T-helper 2 cell treated with Interferon-gamma antibody and Interleukin-4, amounts not matched to agents 5 μg/mL and 100 μg/mL, for 36 hours (primary cell): ENCODE measurements around the gene MYO1D.
"Not testable (repeated sequence)": the region's sequence is repeated elsewhere in the genome, so short reads cannot be mapped to it uniquely, and the experiment has no call there.

Source experiments
- DNase-seq: peaks from one replicate; pipeline ENCODE4 v3.0.0; 2021; ENCODE audit warnings: low spot score
- H3K27ac Mint-ChIP-seq: one replicate; pipeline ENCODE4 v1.8.0; 2021; ENCODE audit warnings: mild to moderate bottlenecking, mixed read lengths
- H3K27me3 Mint-ChIP-seq: one replicate; pipeline ENCODE4 v1.8.0; 2021; ENCODE audit warnings: low read depth, mixed read lengths
- H3K36me3 Mint-ChIP-seq: one replicate; pipeline ENCODE4 v1.8.0; 2021; ENCODE audit warnings: low read depth, mixed read lengths
- H3K4me1 Mint-ChIP-seq: one replicate; pipeline ENCODE4 v1.8.0; 2021; ENCODE audit warnings: low read depth, mixed read lengths
- H3K4me3 Mint-ChIP-seq: one replicate; pipeline ENCODE4 v1.8.0; 2022; ENCODE audit warnings: mild to moderate bottlenecking, moderate library complexity, mixed read lengths
- H3K9me3 Mint-ChIP-seq: one replicate; pipeline ENCODE4 v1.8.0; 2021; ENCODE audit warnings: mixed read lengths

Gene MYO1D

GRCh38 chr17:32755045-32755805 lies 121.7 kb downstream of the MYO1D start:
- no peaks in the 10 kb centered on the region for H3K9me3 Mint-ChIP-seq
- H3K36me3 Mint-ChIP-seq, result no peaks in the 10 kb centered on the region

GRCh38 chr17:32752934-32753333 lies 124.0 kb downstream of the MYO1D start:
- Mint-ChIP-seq H3K36me3 (no peaks in the 10 kb centered on the region), H3K9me3 (no peaks in the 10 kb centered on the region), H3K4me1 (peaks cover 3% of the 10 kb centered on the region), H3K4me3 (no peak overlapping the region), H3K27ac (no peak overlapping the region), H3K27me3 (no peaks in the 10 kb centered on the region)
- no peak for DNase-seq

More at GRCh38 chr17:32755045-32755805, 121.7 kb downstream of the MYO1D start:
- Mint-ChIP-seq H3K27ac (no peak overlapping the region), H3K27me3 (no peaks in the 10 kb centered on the region), H3K4me3 (no peak overlapping the region), H3K4me1 (peaks cover 13% of the 10 kb centered on the region)
- no peak for DNase-seq

- Mint-ChIP-seq H3K27ac (no peak overlapping the region), H3K36me3 (no peaks in the 10 kb centered on the region), H3K4me1 (peaks cover 1% of the 10 kb centered on the region), H3K4me3 (no peak overlapping the region), H3K27me3 (no peaks in the 10 kb centered on the region), H3K9me3 (no peaks in the 10 kb centered on the region)
- no peak for DNase-seq
Measured at GRCh38 chr17:32747856-32748255, 129.1 kb downstream of the MYO1D start.

DNA sequence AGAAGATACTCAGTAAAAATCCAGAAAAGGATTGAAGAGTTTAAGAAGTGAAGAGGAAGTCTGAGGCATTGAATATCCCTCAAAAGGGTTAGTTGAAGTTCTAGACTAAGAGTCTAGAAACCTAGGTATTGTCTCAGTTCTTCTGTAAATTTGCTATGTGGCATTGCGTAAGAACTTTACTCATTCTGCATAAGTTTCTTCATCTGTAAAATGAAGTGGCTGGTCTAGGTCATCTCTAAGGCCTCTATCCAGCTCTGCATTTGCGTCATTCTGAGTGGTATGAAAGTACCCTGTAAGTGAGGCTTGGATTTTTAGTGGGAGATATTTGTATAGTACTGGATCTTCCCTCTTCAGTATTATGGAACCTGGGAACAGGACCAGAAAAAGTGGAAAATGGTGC lies 130.2 kb downstream of the MYO1D start:
- no peak overlapping the region for H3K4me3 Mint-ChIP-seq
- no peaks in the 10 kb centered on the region for H3K9me3 Mint-ChIP-seq
- no peak for DNase-seq
- H3K36me3 Mint-ChIP-seq, result no peaks in the 10 kb centered on the region
- H3K27ac Mint-ChIP-seq, result no peak overlapping the region
- peaks cover 1% of the 10 kb centered on the region for H3K4me1 Mint-ChIP-seq
- H3K27me3 Mint-ChIP-seq, result no peaks in the 10 kb centered on the region

DNA sequence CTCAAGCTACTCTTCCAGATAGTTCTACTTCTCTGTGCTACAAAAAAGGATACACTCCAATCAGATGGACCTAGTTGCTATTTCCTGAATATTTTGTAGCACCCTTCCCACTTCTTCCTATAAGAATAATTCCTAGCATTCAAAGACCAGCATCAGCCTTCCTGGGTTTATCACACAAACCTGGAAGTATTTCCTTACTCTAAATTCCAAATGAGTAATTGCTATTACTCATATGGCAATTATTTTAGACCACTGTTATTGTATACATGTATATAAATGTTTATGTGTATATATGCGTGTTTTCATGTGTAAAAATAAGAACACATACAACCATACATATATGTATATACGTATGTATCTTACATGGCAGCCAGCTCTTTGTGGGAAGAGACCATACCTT lies 130.6 kb downstream of the MYO1D start:
- Mint-ChIP-seq H3K36me3 (no peaks in the 10 kb centered on the region), H3K27me3 (no peaks in the 10 kb centered on the region), H3K4me1 (peaks cover 1% of the 10 kb centered on the region), H3K27ac (no peak overlapping the region), H3K9me3 (no peaks in the 10 kb centered on the region), H3K4me3 (no peak overlapping the region)
- no peak for DNase-seq

- Mint-ChIP-seq H3K4me1 (peaks cover 1% of the 10 kb centered on the region), H3K36me3 (no peaks in the 10 kb centered on the region), H3K27ac (no peak overlapping the region), H3K9me3 (no peaks in the 10 kb centered on the region), H3K4me3 (no peak overlapping the region), H3K27me3 (no peaks in the 10 kb centered on the region)
- DNase-seq, result no peak
Measured at GRCh38 chr17:32742681-32743538, 134.0 kb downstream of the MYO1D start.

- no peaks in the 10 kb centered on the region for H3K9me3 Mint-ChIP-seq
- DNase-seq, result no peak
- H3K4me3 Mint-ChIP-seq, result no peak overlapping the region
- peaks cover 1% of the 10 kb centered on the region for H3K4me1 Mint-ChIP-seq
- no peaks in the 10 kb centered on the region for H3K36me3 Mint-ChIP-seq
- no peak overlapping the region for H3K27ac Mint-ChIP-seq
- no peaks in the 10 kb centered on the region for H3K27me3 Mint-ChIP-seq
Measured at GRCh38 chr17:32741381-32741780, 135.5 kb downstream of the MYO1D start.

DNA sequence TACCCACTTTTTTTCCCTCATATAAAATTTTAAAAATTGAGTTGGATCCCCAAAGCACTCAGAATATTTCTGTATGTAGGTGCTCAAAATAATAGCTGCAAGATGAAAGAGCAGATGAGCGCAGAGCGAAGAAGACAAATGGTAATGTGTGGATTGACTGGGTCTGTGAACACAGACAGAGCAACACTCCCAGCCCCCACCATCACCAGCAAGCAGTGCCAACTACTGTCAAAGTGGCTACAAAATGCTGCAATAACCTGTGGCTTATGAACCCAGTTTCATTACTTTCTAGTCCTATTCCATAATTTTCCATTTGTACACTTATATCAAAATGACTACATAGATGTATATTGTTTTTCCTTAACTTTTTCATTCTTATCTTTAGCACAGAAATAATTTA lies 137.2 kb downstream of the MYO1D start:
- Mint-ChIP-seq H3K27me3 (no peaks in the 10 kb centered on the region), H3K36me3 (no peaks in the 10 kb centered on the region), H3K4me1 (peaks cover 1% of the 10 kb centered on the region), H3K27ac (no peak overlapping the region), H3K4me3 (no peak overlapping the region), H3K9me3 (no peaks in the 10 kb centered on the region)
- DNase-seq, result no peak

DNA sequence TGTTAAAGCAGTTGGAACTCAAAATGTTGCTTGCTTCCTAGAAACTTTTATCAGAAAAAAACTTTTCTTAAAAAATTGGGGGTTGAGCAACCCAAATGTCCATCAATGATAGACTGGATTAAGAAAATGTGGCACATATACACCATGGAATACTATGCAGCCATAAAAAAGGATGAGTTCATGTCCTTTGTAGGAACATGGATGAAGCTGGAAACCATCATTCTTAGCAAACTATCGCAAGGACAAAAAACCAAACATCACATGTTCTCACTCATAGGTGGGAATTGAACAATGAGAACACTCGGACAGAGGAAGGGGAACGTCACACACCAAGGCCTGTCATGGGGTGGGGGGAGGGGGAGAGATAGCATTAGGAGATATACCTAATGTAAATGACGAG lies 137.8 kb downstream of the MYO1D start:
- not testable (repeated sequence) for H3K36me3 Mint-ChIP-seq, H3K4me3 Mint-ChIP-seq, H3K27me3 Mint-ChIP-seq, H3K27ac Mint-ChIP-seq, DNase-seq, H3K4me1 Mint-ChIP-seq, H3K9me3 Mint-ChIP-seq

DNA sequence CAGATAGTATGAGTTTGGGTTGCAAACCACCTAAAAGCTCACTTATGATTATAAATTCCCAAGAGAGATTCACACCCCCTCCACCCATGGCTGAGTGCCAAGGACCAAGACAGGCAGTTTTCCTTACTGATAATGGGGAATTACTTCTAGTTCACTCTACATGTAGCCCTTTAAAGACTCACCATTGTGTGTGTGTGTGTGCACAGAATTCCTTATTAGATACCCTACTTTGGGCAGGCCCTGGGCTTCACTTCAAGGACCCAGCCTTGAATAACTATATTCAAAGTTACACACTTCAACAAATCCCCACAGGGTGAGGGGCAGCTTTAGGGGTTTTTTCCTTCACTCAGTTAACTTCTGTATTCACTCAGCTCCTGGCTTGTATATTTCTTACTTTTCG lies 143.5 kb downstream of the MYO1D start:
- Mint-ChIP-seq H3K4me3 (no peak overlapping the region), H3K27ac (no peak overlapping the region), H3K27me3 (no peaks in the 10 kb centered on the region), H3K9me3 (no peaks in the 10 kb centered on the region), H3K4me1 (no peaks in the 10 kb centered on the region), H3K36me3 (peaks cover 2% of the 10 kb centered on the region)
- no peak for DNase-seq

DNA sequence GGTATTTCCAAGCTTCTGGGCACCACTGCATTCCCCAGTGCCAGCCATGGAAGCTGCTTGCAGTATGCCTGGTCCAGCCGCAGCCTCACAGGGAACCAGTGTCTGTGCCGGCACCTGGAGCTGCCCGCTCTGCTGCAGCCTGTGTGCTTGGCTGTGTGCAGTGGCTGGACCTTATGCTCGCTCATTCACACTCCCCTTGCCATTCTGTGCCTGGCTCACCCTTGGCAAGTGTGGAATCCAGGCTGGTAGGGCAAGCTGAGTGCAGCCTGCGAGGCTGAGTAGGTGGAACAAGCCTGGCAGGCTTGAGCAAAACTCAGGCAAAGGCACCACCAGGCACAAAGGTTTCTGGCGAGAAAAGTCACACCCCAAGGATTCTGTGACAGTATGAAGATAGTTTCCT lies 144.0 kb downstream of the MYO1D start:
- H3K4me3 Mint-ChIP-seq, result no peak overlapping the region
- H3K4me1 Mint-ChIP-seq, result no peaks in the 10 kb centered on the region
- H3K9me3 Mint-ChIP-seq, result no peaks in the 10 kb centered on the region
- no peak for DNase-seq
- peaks cover 2% of the 10 kb centered on the region for H3K36me3 Mint-ChIP-seq
- H3K27ac Mint-ChIP-seq, result no peak overlapping the region
- H3K27me3 Mint-ChIP-seq, result no peaks in the 10 kb centered on the region

GRCh38 chr17:32732296-32732642 lies 144.7 kb downstream of the MYO1D start:
- no peaks in the 10 kb centered on the region for H3K27me3 Mint-ChIP-seq
- no peaks in the 10 kb centered on the region for H3K4me1 Mint-ChIP-seq
- H3K4me3 Mint-ChIP-seq, result no peak overlapping the region
- H3K36me3 Mint-ChIP-seq, result peaks cover 2% of the 10 kb centered on the region
- DNase-seq, result no peak
- H3K27ac Mint-ChIP-seq, result no peak overlapping the region
- no peaks in the 10 kb centered on the region for H3K9me3 Mint-ChIP-seq

- Mint-ChIP-seq H3K27ac (no peak overlapping the region), H3K27me3 (no peaks in the 10 kb centered on the region), H3K4me3 (no peak overlapping the region), H3K9me3 (no peaks in the 10 kb centered on the region), H3K4me1 (no peaks in the 10 kb centered on the region), H3K36me3 (peaks cover 2% of the 10 kb centered on the region)
- no peak for DNase-seq
Measured at GRCh38 chr17:32731556-32732295, 145.2 kb downstream of the MYO1D start.

DNA sequence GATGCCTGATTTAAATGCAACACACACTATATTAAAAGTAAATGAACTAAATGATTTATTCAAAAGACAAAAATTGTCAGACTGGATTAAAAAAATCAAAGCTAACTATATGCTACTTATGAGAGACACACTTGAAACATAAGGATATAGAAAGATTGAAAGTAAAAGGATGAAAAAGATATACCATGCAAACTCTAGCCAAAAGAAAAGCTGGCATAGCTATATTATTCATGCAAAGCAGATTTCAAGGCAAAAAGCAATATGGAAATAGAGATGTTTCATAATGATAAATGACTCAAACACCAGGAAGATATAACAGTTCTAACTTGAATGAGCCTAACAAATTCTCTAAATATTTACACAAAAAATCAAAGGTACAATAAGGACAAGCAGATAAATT lies 149.2 kb downstream of the MYO1D start:
- no peak for DNase-seq
- H3K4me3 Mint-ChIP-seq, result no peak overlapping the region
- H3K4me1 Mint-ChIP-seq, result no peaks in the 10 kb centered on the region
- peaks cover 2% of the 10 kb centered on the region for H3K36me3 Mint-ChIP-seq
- no peaks in the 10 kb centered on the region for H3K27me3 Mint-ChIP-seq
- H3K9me3 Mint-ChIP-seq, result peaks cover 10% of the 10 kb centered on the region
- no peak overlapping the region for H3K27ac Mint-ChIP-seq
